GM12872 (cell line): ENCODE results near the gene BCL2L1.
A peak's percentile ranks its signal among the peaks of the same experiment; 100 is the strongest.

Experiments used
- TF ChIP-seq, protein P1 (sequence below): IDR thresholded peaks from 3 replicates; pipeline ENCODE4 v1.5.1; 2011; ENCODE audit warnings: low read depth, mild to moderate bottlenecking, low read length, moderate library complexity; ENCODE audit not compliant: insufficient read depth

BCL2L1 gene

DNA sequence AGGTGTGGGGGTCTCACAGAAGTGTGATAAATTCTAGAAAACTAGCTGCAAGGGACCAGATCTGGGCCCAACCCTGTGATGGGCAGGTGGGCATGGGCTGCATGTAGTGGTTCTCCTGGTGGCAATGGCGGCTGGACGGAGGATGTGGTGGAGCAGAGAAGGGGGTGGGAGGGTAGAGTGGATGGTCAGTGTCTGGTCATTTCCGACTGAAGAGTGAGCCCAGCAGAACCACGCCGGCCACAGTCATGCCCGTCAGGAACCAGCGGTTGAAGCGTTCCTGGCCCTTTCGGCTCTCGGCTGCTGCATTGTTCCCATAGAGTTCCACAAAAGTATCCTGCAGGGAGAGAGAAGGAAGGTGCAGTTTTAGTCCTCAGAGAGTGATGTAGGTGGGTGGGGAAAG, 56.9 kb downstream of the BCL2L1 start:
- TF ChIP-seq, protein P1, sequence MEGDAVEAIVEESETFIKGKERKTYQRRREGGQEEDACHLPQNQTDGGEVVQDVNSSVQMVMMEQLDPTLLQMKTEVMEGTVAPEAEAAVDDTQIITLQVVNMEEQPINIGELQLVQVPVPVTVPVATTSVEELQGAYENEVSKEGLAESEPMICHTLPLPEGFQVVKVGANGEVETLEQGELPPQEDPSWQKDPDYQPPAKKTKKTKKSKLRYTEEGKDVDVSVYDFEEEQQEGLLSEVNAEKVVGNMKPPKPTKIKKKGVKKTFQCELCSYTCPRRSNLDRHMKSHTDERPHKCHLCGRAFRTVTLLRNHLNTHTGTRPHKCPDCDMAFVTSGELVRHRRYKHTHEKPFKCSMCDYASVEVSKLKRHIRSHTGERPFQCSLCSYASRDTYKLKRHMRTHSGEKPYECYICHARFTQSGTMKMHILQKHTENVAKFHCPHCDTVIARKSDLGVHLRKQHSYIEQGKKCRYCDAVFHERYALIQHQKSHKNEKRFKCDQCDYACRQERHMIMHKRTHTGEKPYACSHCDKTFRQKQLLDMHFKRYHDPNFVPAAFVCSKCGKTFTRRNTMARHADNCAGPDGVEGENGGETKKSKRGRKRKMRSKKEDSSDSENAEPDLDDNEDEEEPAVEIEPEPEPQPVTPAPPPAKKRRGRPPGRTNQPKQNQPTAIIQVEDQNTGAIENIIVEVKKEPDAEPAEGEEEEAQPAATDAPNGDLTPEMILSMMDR, result no peak

DNA sequence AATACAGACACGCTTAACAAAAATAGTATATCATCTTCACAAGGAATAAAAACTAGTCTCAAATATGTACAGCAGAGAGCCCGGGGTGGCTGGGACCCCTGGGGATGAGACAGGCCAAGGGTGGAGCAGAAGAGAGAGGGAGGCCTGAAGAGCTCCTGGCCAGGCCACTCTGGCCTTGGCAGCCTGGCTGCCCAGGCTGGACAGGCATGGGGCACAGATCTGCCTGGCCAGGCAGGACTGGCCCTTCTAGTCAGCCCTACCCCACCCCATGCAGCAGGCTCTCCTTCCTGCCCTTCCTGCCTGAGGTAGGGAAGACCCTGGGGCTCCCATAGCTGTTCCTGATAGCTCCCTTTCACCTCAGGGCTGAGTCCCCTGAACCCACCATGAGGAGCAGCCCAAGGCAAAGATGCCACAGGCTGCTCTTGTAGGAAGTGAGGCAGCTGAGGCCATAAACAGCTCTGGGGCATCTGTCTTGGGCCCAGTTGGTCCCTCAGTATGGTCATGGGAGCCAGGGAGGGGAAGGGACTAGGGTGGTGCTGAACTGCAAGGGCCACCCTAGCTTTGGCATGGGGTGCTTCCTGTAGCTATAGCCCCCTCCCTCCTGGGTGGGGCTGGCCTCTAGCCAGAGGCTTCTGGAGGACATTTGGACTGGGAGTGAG, 57.8 kb downstream of the BCL2L1 start:
- TF ChIP-seq, protein P1, result no peak

- TF ChIP-seq, protein P1, result no peak
These were observed 58.6 kb downstream of the BCL2L1 start for GRCh38 chr20:31663838-31664695.

GRCh38 chr20:31663524-31663837, 59.2 kb downstream of the BCL2L1 start:
- TF ChIP-seq, protein P1, result no peak

DNA sequence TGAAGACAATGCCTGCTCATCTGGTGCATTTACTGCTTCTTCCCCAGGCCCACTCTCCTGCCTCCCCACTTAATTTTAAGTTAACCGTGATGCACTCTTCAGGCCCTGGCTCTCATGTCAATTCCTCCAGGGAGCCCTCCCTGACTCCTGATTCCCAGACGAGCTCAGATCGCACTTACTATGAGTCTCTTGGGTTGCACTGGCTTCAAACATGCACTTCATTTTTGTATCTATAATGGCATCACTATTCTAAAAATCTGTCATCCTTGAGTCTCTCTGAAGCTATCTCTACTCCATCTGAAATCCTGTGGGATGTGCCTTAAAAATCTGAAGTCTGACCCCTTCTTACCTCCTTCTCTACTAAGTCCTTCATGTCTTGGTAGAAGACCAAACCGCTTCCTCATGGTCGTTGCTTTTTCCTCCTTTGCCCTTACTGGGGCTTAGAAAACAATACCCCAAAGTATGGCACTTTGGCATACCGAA, 60.3 kb downstream of the BCL2L1 start:
- TF ChIP-seq, protein P1, result no peak

- TF ChIP-seq, protein P1, result peak; percentile 71
These were observed 60.9 kb downstream of the BCL2L1 start for GRCh38 chr20:31661625-31662371.

DNA sequence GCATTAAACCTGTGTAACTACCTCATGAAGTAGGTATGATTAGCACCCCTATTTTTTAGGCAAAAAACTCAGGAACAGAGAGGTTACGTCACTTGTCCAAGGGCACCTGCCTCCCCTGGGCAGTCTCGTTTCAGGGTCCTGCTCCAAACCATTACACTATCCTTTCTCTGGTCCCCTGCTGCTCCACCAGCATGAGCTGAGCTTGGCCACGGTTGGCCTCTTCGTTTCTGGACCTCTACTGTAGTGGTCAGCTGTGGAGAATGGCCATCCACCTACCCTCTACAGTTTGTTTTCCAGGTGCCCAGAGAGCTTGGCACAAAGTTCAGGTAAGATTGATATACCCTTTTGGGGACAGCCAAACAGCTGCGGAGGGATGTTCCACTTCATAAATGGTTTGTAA, 68.1 kb downstream of the BCL2L1 start:
- TF ChIP-seq, protein P1, result no peak
